Middle frontal gyrus (tissue), 1 donor: ENCODE data around the gene TUBA3D.
"Not testable (repeated sequence)": the region's sequence is repeated elsewhere in the genome, so short reads cannot be mapped to it uniquely, and the experiment has no call there.

ENCODE experiments used
- DNase-seq: peaks from one replicate; pipeline ENCODE4 v3.0.0-alpha.2; 2015; ENCODE audit warnings: low spot score; ENCODE audit errors: extremely low spot score

Gene TUBA3D

GRCh38 chr2:131475831-131476230, at the start of gene TUBA3D:
TSS of gene TUBA3D (plus strand) at chr2:131476119. CDS start at chr2:131476200, 81 bp downstream.
- no peak for DNase-seq

- DNase-seq = no peak
Measured at GRCh38 chr2:131426727-131427126, 49.2 kb upstream of the TUBA3D start.

GRCh38 chr2:131431336-131431735, 44.6 kb upstream of the TUBA3D start:
- DNase-seq = no peak

- not testable (repeated sequence) for DNase-seq
Measured at GRCh38 chr2:131440742-131441468, 35.0 kb upstream of the TUBA3D start.

GRCh38 chr2:131444736-131445514, 31.0 kb upstream of the TUBA3D start:
- DNase-seq = not testable (repeated sequence)

GRCh38 chr2:131445515-131445797, 30.5 kb upstream of the TUBA3D start:
- not testable (repeated sequence) for DNase-seq

- DNase-seq = no peak
Measured at GRCh38 chr2:131445896-131446295, 30.0 kb upstream of the TUBA3D start.

- not testable (repeated sequence) for DNase-seq
Measured at GRCh38 chr2:131447981-131448380, 27.9 kb upstream of the TUBA3D start.

- DNase-seq = not testable (repeated sequence)
Measured at GRCh38 chr2:131451265-131451949, 24.5 kb upstream of the TUBA3D start.

GRCh38 chr2:131454914-131455313, 21.0 kb upstream of the TUBA3D start:
- DNase-seq = not testable (repeated sequence)

- DNase-seq = not testable (repeated sequence)
Measured at GRCh38 chr2:131467722-131468121, 8.2 kb upstream of the TUBA3D start.

GRCh38 chr2:131470944-131471343, 5.0 kb upstream of the TUBA3D start:
- not testable (repeated sequence) for DNase-seq

GRCh38 chr2:131471624-131472023, 4.3 kb upstream of the TUBA3D start:
- DNase-seq = not testable (repeated sequence)

- DNase-seq = not testable (repeated sequence)
Measured at GRCh38 chr2:131473266-131473665, 2.7 kb upstream of the TUBA3D start.

GRCh38 chr2:131476363-131476762, 444 bp downstream of the TUBA3D start:
- DNase-seq = not testable (repeated sequence)

- DNase-seq = not testable (repeated sequence)
Measured at GRCh38 chr2:131477227-131477626, 1.3 kb downstream of the TUBA3D start.

GRCh38 chr2:131478074-131478849, 2.3 kb downstream of the TUBA3D start:
- DNase-seq = not testable (repeated sequence)

- DNase-seq = not testable (repeated sequence)
Measured at GRCh38 chr2:131478850-131479461, 3.0 kb downstream of the TUBA3D start.

GRCh38 chr2:131480351-131480750, 4.4 kb downstream of the TUBA3D start:
- not testable (repeated sequence) for DNase-seq

- DNase-seq = not testable (repeated sequence)
Measured at GRCh38 chr2:131482506-131483155, 6.7 kb downstream of the TUBA3D start.
